ENCODE data around the gene KCNMB1.

DNA sequence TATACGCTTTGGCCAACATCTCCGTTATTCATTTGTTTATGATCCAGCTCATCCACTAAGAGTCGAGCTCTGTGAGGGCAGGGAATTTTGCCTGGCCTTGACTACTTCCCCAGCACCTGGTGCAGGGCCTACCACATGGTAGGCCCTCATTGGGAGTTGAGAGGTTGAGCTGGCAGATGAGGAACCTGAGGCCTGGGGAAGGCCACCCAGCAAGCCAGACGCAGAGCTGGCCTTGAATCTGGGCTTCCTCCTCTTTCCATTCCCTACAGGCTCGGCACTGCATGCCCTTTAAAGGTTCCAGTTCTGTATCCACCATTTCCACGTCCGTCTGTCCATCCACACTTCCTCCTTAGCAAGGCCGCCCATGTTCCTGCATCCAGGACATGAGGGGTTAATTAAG is 24.2 kb downstream of the KCNMB1 start:
- TF ChIP-seq, protein P1, sequence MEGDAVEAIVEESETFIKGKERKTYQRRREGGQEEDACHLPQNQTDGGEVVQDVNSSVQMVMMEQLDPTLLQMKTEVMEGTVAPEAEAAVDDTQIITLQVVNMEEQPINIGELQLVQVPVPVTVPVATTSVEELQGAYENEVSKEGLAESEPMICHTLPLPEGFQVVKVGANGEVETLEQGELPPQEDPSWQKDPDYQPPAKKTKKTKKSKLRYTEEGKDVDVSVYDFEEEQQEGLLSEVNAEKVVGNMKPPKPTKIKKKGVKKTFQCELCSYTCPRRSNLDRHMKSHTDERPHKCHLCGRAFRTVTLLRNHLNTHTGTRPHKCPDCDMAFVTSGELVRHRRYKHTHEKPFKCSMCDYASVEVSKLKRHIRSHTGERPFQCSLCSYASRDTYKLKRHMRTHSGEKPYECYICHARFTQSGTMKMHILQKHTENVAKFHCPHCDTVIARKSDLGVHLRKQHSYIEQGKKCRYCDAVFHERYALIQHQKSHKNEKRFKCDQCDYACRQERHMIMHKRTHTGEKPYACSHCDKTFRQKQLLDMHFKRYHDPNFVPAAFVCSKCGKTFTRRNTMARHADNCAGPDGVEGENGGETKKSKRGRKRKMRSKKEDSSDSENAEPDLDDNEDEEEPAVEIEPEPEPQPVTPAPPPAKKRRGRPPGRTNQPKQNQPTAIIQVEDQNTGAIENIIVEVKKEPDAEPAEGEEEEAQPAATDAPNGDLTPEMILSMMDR (IDR thresholded peaks at IDR 0.05 in 4 of 5, conservative IDR thresholded peaks at IDR 0.05 in 1 of 5): no peak
- TF ChIP-seq POLR2A (IDR thresholded peaks at IDR 0.05): no peak
